ENCODE data around the gene MTSS2. TPM values are rescaled to one million over a fixed set of nuclear protein-coding genes. Genes with fewer than 3 reads are reported as not detected.
A peak's percentile ranks its signal among the peaks of the same experiment; 100 is the strongest.
"Not testable (repeated sequence)": the region's sequence is repeated elsewhere in the genome, so short reads cannot be mapped to it uniquely, and the experiment has no call there.

The MTSS2 gene
- total RNA-seq, 1 donor from 2014 or later: 33.2 TPM

GRCh38 chr16:70653809-70654771 lies 31.8 kb downstream of the MTSS2 start:
- DNase-seq (ENCODE audit: low read depth): peak; percentile 77

GRCh38 chr16:70653406-70653805 lies 32.4 kb downstream of the MTSS2 start:
- DNase-seq (ENCODE audit: low read depth): no peak

GRCh38 chr16:70652322-70652721 lies 33.5 kb downstream of the MTSS2 start:
- DNase-seq (ENCODE audit: low read depth): peak; percentile 76

- DNase-seq (ENCODE audit: low read depth): no peak
Observed at GRCh38 chr16:70651524-70651923, 34.3 kb downstream of the MTSS2 start.

- DNase-seq (ENCODE audit: low read depth): no peak
Observed at GRCh38 chr16:70650216-70650615, 35.6 kb downstream of the MTSS2 start.

GRCh38 chr16:70649300-70649699 lies 36.6 kb downstream of the MTSS2 start:
- no peak for DNase-seq (ENCODE audit: low read depth)

- DNase-seq (ENCODE audit: low read depth): no peak
Observed at GRCh38 chr16:70648606-70649005, 37.2 kb downstream of the MTSS2 start.

GRCh38 chr16:70647441-70648359 lies 38.2 kb downstream of the MTSS2 start:
- no peak for DNase-seq (ENCODE audit: low read depth)

- no peak for DNase-seq (ENCODE audit: low read depth)
Observed at GRCh38 chr16:70646260-70647241, 39.3 kb downstream of the MTSS2 start, which contains the start of gene IL34. Gene IL34 (plus strand): TSS chr16:70646559. CDS start chr16:70646948, 389 bp downstream.

GRCh38 chr16:70644763-70645597 lies 40.9 kb downstream of the MTSS2 start:
- no peak for DNase-seq (ENCODE audit: low read depth)

- not testable (repeated sequence) for DNase-seq (ENCODE audit: low read depth)
Observed at GRCh38 chr16:70643264-70643663, 42.6 kb downstream of the MTSS2 start.

GRCh38 chr16:70642633-70643032 lies 43.2 kb downstream of the MTSS2 start:
- DNase-seq (ENCODE audit: low read depth): no peak

GRCh38 chr16:70638814-70639792 lies 46.8 kb downstream of the MTSS2 start:
- no peak for DNase-seq (ENCODE audit: low read depth)

Other genes with a start within 250 kb of the MTSS2 start
- 31.6 and 46.7 TPM in 2 replicates for gene ST3GAL2, start 247.0 kb downstream of the MTSS2 start, total RNA-seq
- gene FCSK, start 231.5 kb downstream of the MTSS2 start, total RNA-seq: 20.1 and 26.0 TPM in 2 replicates
- 71.1 and 82.1 TPM in 2 replicates for gene COG4, start 162.5 kb downstream of the MTSS2 start, total RNA-seq
- 79.2 and 136 TPM in 2 replicates for gene SF3B3, start 162.2 kb downstream of the MTSS2 start, total RNA-seq
- gene IL34, start 39.5 kb downstream of the MTSS2 start, total RNA-seq: 0.60 and 0.69 TPM in 2 replicates
- gene VAC14, start 115.1 kb upstream of the MTSS2 start, total RNA-seq: 11.1 and 30.3 TPM in 2 replicates

All from renal cortical epithelial cell (primary cell).